CD4-positive, alpha-beta T cell (primary cell): Measurements from ENCODE around the gene C19orf25. TPM values are rescaled to one million over a fixed set of nuclear protein-coding genes. Genes with fewer than 3 reads are reported as not detected.
"Not testable (repeated sequence)": the region's sequence is repeated elsewhere in the genome, so short reads cannot be mapped to it uniquely, and the experiment has no call there.

Source experiments
- ATAC-seq: fragments of 200-7000 bp; cut with Tn5 transposase; one replicate; pipeline ENCODE4 v1.10.0; 2022; ENCODE audit warnings: mild to moderate bottlenecking; ENCODE audit not compliant: poor library complexity
- CTCF ChIA-PET: fragments of 350-600 bp; sonication (Branson Sonifier 250); formaldehyde crosslinking; loops from one replicate; lab custom pipeline; 2021; ENCODE audit warnings: antibody characterized with exemption, inconsistent platforms; lab: Charles Lee
- POLR2A ChIA-PET: fragments of 350-600 bp; sonication (Branson Sonifier 250); formaldehyde crosslinking; loops from one replicate; lab custom pipeline; 2021; ENCODE audit warnings: antibody characterized with exemption, inconsistent platforms; lab: Charles Lee
- DNase-seq, 14 experiments: peaks; one replicate each; pipeline ENCODE4 v3.0.0-alpha.2; 2013 to 2020; ENCODE audit warnings: mixed read lengths in 2 of 14
- H3K27ac ChIP-seq, 2 donors: one replicate each; pipeline versions ENCODE4 v1.5.1 to v1.7.0; 2013; ENCODE audit warnings: low read length in 2 of 2, low read depth in 1 of 2, mild to moderate bottlenecking in 1 of 2
- H3K27me3 ChIP-seq, 2 experiments: 1 replicate in 1 of 2; 2 replicates in 1 of 2; pipeline versions ENCODE4 v1.6.1 to v1.7.0; 2013; ENCODE audit warnings: low read length in 2 of 2, control low read depth in 1 of 2, mild to moderate bottlenecking in 1 of 2, moderate library complexity in 1 of 2; ENCODE audit not compliant: insufficient read depth in 2 of 2, control insufficient read depth in 1 of 2
- H3K36me3 ChIP-seq: one replicate; pipeline ENCODE4 v1.6.1; 2013; ENCODE audit warnings: low read length, control low read depth; ENCODE audit not compliant: insufficient read depth
- H3K4me1 ChIP-seq: one replicate; pipeline ENCODE4 v1.6.1; 2013; ENCODE audit warnings: low read length, control low read depth; ENCODE audit not compliant: insufficient read depth
- H3K4me3 ChIP-seq: one replicate; pipeline ENCODE4 v1.5.1; 2013; ENCODE audit warnings: mild to moderate bottlenecking, low read length, moderate library complexity
- H3K9me3 ChIP-seq, 2 experiments: 1 replicate in 1 of 2; 2 replicates in 1 of 2; pipeline versions ENCODE4 v1.6.1 to v1.7.0; 2013; ENCODE audit warnings: low read length in 2 of 2, mild to moderate bottlenecking in 2 of 2, control low read depth in 1 of 2, moderate library complexity in 1 of 2; ENCODE audit not compliant: control insufficient read depth in 1 of 2, insufficient read depth in 1 of 2
- H3K27ac Mint-ChIP-seq: one replicate; pipeline ENCODE4 v1.8.0; 2020; ENCODE audit warnings: mixed read lengths
- H3K27me3 Mint-ChIP-seq: one replicate; pipeline ENCODE4 v1.8.0; 2021; ENCODE audit warnings: mixed read lengths
- H3K36me3 Mint-ChIP-seq: one replicate; pipeline ENCODE4 v1.8.0; 2021; ENCODE audit warnings: low read depth, mixed read lengths
- H3K4me1 Mint-ChIP-seq: one replicate; pipeline ENCODE4 v1.8.0; 2021; ENCODE audit warnings: low read depth, mixed read lengths
- H3K4me3 Mint-ChIP-seq: one replicate; pipeline ENCODE4 v1.8.0; 2020; ENCODE audit warnings: mild to moderate bottlenecking, mixed read lengths
- H3K9me3 Mint-ChIP-seq: one replicate; pipeline ENCODE4 v1.8.0; 2020; ENCODE audit warnings: mixed read lengths
- intact Hi-C, 2 experiments: fragments of 100-400 bp; cut with DNase I in 1 of 2; cut with micrococcal nuclease in 1 of 2; formaldehyde crosslinking; loops; one replicate each; pipeline versions ENCODE4 v1.15.1 to v1.9.0; 2023 to 2025; cut with DNase I, micrococcal nuclease
- total RNA-seq, 174 experiments: library from RNA in 2 of 174; stranded (reverse) in 2 of 174; gene quantifications; one replicate each; pipeline ENCODE4 v1.2.3 and lab custom pipeline; 2021 to 2026
- TF ChIP-seq, protein P1 (sequence below): fragments of 200-600 bp; IDR thresholded peaks from one replicate; pipeline ENCODE4 v1.8.0; 2022; ENCODE audit warnings: antibody characterized with exemption, mild to moderate bottlenecking

Gene C19orf25
- total RNA-seq, 2 experiments from 2014 or later = 14.9 to 15.8 TPM

DNA sequence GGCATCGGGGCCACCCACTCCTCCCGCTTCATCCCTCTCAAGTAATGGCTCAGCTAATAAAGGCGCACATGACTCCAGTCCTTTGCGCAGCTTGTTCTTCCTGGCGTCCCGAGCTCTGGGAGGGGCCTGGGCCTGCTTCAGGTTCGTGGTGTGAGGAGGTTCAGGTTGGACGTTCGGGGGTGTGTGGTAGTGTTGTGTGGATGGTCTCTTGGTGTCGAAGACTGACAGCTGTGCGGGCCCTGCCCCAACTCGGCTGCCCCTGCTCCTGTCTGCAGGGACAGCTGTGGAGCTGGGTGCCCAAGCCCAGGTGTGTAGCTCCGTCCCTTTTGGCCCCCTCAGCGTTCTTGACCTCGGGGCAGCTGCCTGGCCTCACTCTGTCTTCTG, 38.6 kb downstream of the C19orf25 start:
- Mint-ChIP-seq H3K27ac (peak overlapping the region; percentile 92), H3K4me1 (peaks cover 25% of the 10 kb centered on the region), H3K27me3 (no peaks in the 10 kb centered on the region), H3K4me3 (peak overlapping the region; percentile 100), H3K9me3 (no peaks in the 10 kb centered on the region), H3K36me3 (peaks cover 55% of the 10 kb centered on the region)
- ChIA-PET CTCF (no interaction called here), POLR2A (interaction anchor here (1.2 kb wide), 1 partner anchor 29 kb away, joined by 3 read pairs; no protein-coding TSS in a partner anchor)
- peaks cover 42% of the 10 kb centered on the region for H3K4me1 ChIP-seq
- peaks cover 32% of the 10 kb centered on the region for H3K36me3 ChIP-seq
- no peak for ATAC-seq
- no peak for DNase-seq
- H3K27ac ChIP-seq = no peak overlapping the region
- H3K27me3 ChIP-seq = peaks cover 0 to 2% of the 10 kb centered on the region in 2 experiments
- H3K4me3 ChIP-seq = no peak overlapping the region
- no peaks in the 10 kb centered on the region for H3K9me3 ChIP-seq
- intact Hi-C loops = no loop called here
- TF ChIP-seq, protein P1, sequence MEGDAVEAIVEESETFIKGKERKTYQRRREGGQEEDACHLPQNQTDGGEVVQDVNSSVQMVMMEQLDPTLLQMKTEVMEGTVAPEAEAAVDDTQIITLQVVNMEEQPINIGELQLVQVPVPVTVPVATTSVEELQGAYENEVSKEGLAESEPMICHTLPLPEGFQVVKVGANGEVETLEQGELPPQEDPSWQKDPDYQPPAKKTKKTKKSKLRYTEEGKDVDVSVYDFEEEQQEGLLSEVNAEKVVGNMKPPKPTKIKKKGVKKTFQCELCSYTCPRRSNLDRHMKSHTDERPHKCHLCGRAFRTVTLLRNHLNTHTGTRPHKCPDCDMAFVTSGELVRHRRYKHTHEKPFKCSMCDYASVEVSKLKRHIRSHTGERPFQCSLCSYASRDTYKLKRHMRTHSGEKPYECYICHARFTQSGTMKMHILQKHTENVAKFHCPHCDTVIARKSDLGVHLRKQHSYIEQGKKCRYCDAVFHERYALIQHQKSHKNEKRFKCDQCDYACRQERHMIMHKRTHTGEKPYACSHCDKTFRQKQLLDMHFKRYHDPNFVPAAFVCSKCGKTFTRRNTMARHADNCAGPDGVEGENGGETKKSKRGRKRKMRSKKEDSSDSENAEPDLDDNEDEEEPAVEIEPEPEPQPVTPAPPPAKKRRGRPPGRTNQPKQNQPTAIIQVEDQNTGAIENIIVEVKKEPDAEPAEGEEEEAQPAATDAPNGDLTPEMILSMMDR = no peak

DNA sequence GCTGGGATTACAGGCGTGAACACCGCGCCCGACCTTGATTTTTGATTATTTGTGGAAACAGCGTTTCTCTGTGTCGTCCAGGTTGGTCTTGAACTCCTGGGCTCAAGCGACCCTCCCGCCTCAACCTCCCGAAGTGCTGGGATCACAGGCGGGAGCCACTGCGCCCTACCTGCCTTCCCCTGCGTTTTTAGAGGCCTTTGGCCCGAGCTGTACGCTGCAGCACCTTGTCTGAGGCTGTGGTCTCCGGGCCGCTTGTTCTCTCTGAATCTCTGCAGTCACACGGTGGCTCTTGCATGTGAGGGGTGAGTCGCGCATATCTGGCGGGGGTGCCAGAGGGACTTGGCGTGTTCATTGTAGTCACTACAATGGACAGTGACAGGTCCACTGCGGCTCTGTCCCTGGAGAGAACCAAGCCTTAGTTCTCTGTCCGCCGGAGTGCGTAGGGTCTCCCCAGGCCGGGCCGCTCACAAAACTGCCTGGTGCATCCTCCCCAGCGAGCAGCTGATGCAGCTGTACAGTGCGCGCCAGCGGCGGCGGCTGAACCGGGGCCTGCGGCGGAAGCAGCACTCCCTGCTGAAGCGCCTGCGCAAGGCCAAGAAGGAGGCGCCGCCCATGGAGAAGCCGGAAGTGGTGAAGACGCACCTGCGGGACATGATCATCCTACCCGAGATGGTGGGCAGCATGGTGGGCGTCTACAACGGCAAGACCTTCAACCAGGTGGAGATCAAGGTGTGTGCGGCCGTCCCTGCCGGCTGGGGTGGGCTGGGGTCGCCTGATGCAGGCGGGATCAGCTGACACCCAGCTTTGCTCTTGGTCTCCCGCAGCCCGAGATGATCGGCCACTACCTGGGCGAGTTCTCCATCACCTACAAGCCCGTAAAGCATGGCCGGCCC, 39.2 kb downstream of the C19orf25 start:
- H3K27me3 Mint-ChIP-seq, H3K27me3 ChIP-seq, H3K9me3 Mint-ChIP-seq, ATAC-seq, CTCF ChIA-PET, H3K27ac ChIP-seq, H3K9me3 ChIP-seq: not testable (repeated sequence)
- POLR2A ChIA-PET = interaction anchor here (0.9 to 1.2 kb wide), 2 partner anchors 29 to 57 kb away, joined by 3 to 4 read pairs; no protein-coding TSS in a partner anchor
- H3K36me3 Mint-ChIP-seq = peaks cover 60% of the 10 kb centered on the region
- peaks cover 25% of the 10 kb centered on the region for H3K4me1 Mint-ChIP-seq
- peak overlapping the region; percentile 96 for H3K4me3 ChIP-seq
- H3K27ac Mint-ChIP-seq = peak overlapping the region; percentile 92
- DNase-seq = peak in 1 of 14 experiments; percentile 51
- H3K4me1 ChIP-seq = peaks cover 36% of the 10 kb centered on the region
- peak overlapping the region; percentile 100 for H3K4me3 Mint-ChIP-seq
- intact Hi-C loops = loop anchor here (2.0 to 5.0 kb wide), 4 partner anchors 39 to 162 kb away; partner anchors contain the start of genes ADAMTSL5 (in 2 of the 2), C19orf25 (in 1 of the 2) and FAM174C (in 1 of the 2)
- H3K36me3 ChIP-seq = peaks cover 34% of the 10 kb centered on the region

DNA sequence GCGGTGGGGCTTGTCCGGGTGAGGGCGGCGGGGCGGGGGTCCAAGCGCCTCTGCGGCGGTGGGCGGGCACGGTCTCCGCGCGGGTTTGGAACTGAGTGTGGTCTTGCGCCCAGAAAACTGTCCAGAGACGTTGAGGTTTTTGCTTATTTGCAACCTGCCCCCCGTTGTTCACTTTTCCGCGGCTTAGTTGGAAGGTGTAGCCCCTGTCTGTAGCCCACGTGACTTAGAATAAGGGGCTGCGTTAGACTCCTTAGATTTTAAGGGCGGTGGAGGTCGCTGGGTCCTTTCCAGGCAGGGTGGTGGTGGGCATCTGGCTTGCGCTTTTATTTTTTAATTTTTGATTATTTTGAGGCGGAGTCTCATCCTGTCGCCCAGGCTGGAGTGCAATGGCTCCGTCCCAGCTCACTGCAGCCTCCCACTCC, 40.1 kb downstream of the C19orf25 start:
- no peak for ATAC-seq
- CTCF ChIA-PET = no interaction called here
- TF ChIP-seq, protein P1 = no peak

More for the DNA sequence above, 40.1 kb downstream of the C19orf25 start:
- Histone ChIP-seq H3K4me3 (peak overlapping the region; percentile 96), H3K4me1 (peaks cover 32% of the 10 kb centered on the region), H3K27ac (peak overlapping the region; percentile 83 to 90), H3K36me3 (peaks cover 42% of the 10 kb centered on the region), H3K27me3 (no peaks in the 10 kb centered on the region), H3K9me3 (no peaks in the 10 kb centered on the region)
- Mint-ChIP-seq H3K27ac (peak overlapping the region; percentile 92), H3K4me1 (peaks cover 25% of the 10 kb centered on the region), H3K4me3 (peak overlapping the region; percentile 100), H3K27me3 (no peaks in the 10 kb centered on the region), H3K36me3 (peaks cover 60% of the 10 kb centered on the region), H3K9me3 (no peaks in the 10 kb centered on the region)
- no peak for DNase-seq
- intact Hi-C loops = loop anchor here (1.0 to 5.0 kb wide), 5 partner anchors 32 to 162 kb away; partner anchors contain the start of genes ADAMTSL5 (in 2 of the 2), DAZAP1 (in 2 of the 2), C19orf25 (in 1 of the 2) and FAM174C (in 1 of the 2)
- POLR2A ChIA-PET = interaction anchor here (0.9 kb wide), 1 partner anchor 56 kb away, joined by 4 read pairs; no protein-coding TSS in a partner anchor
